Activated T-cell treated with anti-CD3 and anti-CD28 coated beads, Interleukin-2, amount 50 U/mL, for 72 hours (primary cell): Measurements from ENCODE around the gene KDSR. TPM values are rescaled to one million over a fixed set of nuclear protein-coding genes. Genes with fewer than 3 reads are reported as not detected.

Experiments used
- ATAC-seq, 2 donors: fragments of 150-1000 bp; cut with Tn5 transposase; replicated peaks in 1 of 2; 2 replicates each; pipeline ENCODE4 v1.10.0; 2021; ENCODE audit warnings: moderate library complexity in 2 of 2, mild to moderate bottlenecking in 1 of 2
- DNase-seq, 2 donors: peaks; one replicate each; pipeline ENCODE4 v3.0.0; 2021 to 2022; ENCODE audit warnings: mixed read lengths in 1 of 2
- H3K27ac Mint-ChIP-seq: one replicate; pipeline ENCODE4 v1.8.0; 2022; ENCODE audit warnings: mild to moderate bottlenecking, moderate library complexity, mixed read lengths
- H3K27me3 Mint-ChIP-seq: one replicate; pipeline ENCODE4 v1.8.0; 2022; ENCODE audit warnings: low read depth, mixed read lengths
- H3K36me3 Mint-ChIP-seq, 2 donors: one replicate each; pipeline ENCODE4 v1.8.0; 2022; ENCODE audit warnings: mixed read lengths in 2 of 2, mild to moderate bottlenecking in 1 of 2; ENCODE audit not compliant: insufficient read depth in 2 of 2
- H3K4me1 Mint-ChIP-seq: one replicate; pipeline ENCODE4 v1.8.0; 2022; ENCODE audit warnings: low read depth, mixed read lengths
- H3K4me3 Mint-ChIP-seq, 2 donors: one replicate each; pipeline ENCODE4 v1.8.0; 2022; ENCODE audit warnings: mild to moderate bottlenecking in 2 of 2, mixed read lengths in 2 of 2, moderate library complexity in 2 of 2
- H3K9me3 Mint-ChIP-seq, 2 donors: one replicate each; pipeline ENCODE4 v1.8.0; 2022; ENCODE audit warnings: mixed read lengths in 2 of 2
- total RNA-seq, 2 donors: library from RNA; stranded (reverse); gene quantifications; one replicate each; pipeline ENCODE4 v1.2.3, GENCODE V29; 2022

KDSR gene
- total RNA-seq, 2 donors from 2014 or later, result 69.6 to 81.0 TPM

DNA sequence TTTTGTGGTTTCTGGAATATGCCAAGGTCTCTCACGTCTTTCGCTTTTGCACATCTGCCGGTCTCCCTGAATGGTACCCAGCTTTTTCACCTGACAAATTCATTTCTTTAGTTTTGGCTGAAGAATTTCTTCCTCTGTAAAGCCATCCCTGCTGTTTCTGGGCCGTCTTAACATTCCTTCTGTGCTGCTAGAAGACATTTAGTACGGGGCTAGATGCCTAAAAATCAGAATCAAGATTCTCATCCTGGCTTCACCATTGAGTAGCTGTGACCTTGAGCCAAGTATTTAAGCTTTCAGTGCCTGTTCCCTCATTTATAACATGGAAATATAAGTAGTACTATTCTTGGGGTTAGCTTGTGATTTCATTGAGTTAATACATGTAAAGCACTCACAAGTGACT, 41.0 kb downstream of the KDSR start:
- no peak overlapping the region for H3K4me3 Mint-ChIP-seq
- H3K27ac Mint-ChIP-seq, result peak overlapping the region; percentile 41
- ATAC-seq (no peak), DNase-seq (no peak)
- no peaks in the 10 kb centered on the region for H3K9me3 Mint-ChIP-seq
- no peaks in the 10 kb centered on the region for H3K27me3 Mint-ChIP-seq
- peaks cover 24% of the 10 kb centered on the region for H3K4me1 Mint-ChIP-seq
- H3K36me3 Mint-ChIP-seq, result peaks cover under 1 to 4% of the 10 kb centered on the region in 2 donors

DNA sequence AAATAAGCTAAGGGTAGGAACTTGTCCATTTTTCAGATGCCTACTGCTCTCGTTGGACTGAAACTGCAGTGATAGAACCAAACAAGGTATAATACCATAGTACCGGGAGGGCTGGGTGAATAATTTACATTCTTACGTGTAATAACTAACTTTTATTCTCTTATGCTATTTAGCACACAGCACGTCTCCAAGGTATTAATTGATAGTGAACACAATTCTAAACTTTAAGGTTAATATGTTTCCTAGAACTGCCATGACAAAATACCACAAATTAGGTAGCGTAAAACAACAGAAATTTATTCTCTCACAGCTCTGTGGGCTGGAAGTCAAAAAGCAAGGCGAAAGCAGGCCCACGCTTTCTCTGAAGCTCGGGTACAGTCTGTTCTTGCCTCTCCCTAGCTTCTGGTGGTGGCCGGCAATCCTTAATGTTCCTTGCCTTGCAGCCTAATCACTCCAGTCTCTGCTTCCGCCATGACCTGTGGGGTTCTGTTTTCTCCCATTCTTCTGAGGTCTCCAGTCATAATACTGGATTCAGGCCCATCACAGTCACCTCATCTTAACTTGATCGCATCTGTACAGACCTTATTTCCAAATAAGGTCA, 41.8 kb downstream of the KDSR start:
- Mint-ChIP-seq H3K4me3 (no peak overlapping the region), H3K27me3 (no peaks in the 10 kb centered on the region), H3K4me1 (peaks cover 27% of the 10 kb centered on the region), H3K9me3 (no peaks in the 10 kb centered on the region), H3K27ac (no peak overlapping the region), H3K36me3 (peaks cover 0 to under 1% of the 10 kb centered on the region in 2 donors)
- DNase-seq (no peak), ATAC-seq (no peak)

DNA sequence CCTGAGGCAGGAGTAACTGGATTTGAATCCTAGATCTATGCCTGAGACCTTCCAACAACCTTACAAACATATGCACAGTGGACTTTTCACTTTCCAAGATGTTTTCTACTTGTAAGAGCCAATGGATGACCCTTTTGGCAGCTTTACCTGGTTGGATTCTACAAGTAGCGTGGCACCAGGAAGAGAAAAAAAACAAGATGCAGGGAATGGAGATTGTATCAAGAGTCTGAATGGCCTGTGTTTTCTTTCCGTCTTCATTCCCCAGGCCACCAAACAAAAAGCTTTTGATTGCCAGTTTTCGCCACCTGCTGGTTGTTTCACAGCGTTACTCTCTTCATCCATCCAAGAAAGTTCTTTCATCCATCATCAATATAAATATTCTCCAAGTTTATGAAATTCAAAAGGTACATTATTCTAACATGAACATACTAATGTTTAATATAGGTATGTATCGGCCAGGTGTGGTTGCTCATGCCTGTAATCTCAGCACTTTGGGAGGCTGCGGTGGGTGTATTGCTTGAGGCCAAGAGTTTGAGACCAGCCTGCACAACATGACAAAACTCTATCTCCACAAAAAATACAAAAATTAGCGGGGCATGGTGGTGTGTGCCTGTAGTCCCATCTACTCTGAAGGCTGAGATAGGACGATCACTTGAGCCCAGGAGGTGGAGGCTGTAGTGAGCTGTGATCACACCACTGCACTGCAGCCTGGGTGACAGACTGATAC, 43.9 kb downstream of the KDSR start:
- peaks cover 7% of the 10 kb centered on the region in 2 donors for H3K36me3 Mint-ChIP-seq
- H3K27ac Mint-ChIP-seq, result no peak overlapping the region
- no peak for ATAC-seq
- no peaks in the 10 kb centered on the region for H3K27me3 Mint-ChIP-seq
- H3K4me1 Mint-ChIP-seq, result peaks cover 27% of the 10 kb centered on the region
- H3K4me3 Mint-ChIP-seq, result peak overlapping the region in 1 of 2 donors; percentile 5
- no peaks in the 10 kb centered on the region for H3K9me3 Mint-ChIP-seq
- DNase-seq, result peak; percentile 57 to 58

DNA sequence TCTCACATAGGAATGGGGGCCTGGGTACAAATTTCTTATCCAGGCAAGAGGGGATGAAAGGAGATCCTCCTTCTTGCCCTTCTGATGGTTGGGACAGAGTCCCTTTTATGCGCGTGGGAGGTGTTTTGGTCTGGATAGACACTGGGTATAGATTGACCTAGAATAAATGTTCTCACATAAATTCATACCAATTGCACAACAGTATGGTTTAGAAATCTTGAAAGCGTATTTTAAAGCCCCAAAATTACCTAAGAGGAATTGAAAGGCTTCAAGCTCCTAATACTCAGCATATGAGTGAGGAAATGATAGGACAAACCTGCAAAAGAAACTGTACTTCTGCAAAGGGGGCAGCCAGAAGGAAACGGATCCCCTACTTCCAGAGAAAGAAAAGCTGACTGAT, 44.8 kb downstream of the KDSR start:
- ATAC-seq (no peak), DNase-seq (no peak)
- Mint-ChIP-seq H3K27ac (no peak overlapping the region), H3K27me3 (no peaks in the 10 kb centered on the region), H3K9me3 (no peaks in the 10 kb centered on the region), H3K36me3 (peaks cover 9 to 13% of the 10 kb centered on the region in 2 donors), H3K4me3 (peak overlapping the region in 1 of 2 donors; percentile 54), H3K4me1 (peaks cover 27% of the 10 kb centered on the region)

DNA sequence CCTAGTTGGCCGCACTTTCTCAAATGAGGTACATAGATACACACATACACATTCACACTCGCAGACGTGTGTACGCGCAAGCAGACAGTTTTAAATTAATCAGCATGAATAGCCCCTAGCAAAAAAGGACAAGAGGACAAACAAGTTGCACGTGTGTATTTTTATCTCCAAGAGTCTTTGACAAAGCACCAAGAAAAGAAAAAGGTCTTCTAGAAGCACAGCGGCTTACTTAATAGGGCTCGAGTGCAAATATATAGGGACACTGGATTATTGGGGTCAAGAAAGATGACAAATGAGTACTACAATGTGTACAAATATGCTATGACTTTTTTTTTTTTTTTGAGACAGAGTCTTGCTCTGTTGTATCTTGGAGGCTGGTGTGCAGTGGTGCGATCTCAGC, 45.7 kb downstream of the KDSR start:
- H3K4me3 Mint-ChIP-seq, result peak overlapping the region; percentile 88 to 89
- peak overlapping the region; percentile 29 for H3K27ac Mint-ChIP-seq
- no peaks in the 10 kb centered on the region for H3K9me3 Mint-ChIP-seq
- peaks cover 27% of the 10 kb centered on the region for H3K4me1 Mint-ChIP-seq
- no peaks in the 10 kb centered on the region for H3K27me3 Mint-ChIP-seq
- ATAC-seq, result no peak
- DNase-seq, result no peak
- peaks cover 15 to 16% of the 10 kb centered on the region in 2 donors for H3K36me3 Mint-ChIP-seq

DNA sequence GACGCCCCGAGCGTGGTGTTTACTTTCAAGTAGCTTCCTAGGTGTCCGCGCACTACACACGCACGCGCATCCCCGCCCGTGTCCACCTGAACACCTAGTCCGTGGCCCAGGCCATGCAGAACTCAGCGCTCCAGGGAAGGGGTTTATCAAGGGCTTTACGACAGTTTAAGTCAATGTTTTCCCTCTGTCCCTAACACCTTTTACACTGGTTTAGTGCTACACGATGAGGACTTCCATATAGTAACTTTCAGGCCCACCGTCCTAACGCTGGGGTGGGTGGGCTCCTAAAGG, 46.1 kb downstream of the KDSR start:
- Mint-ChIP-seq H3K36me3 (peaks cover 15 to 19% of the 10 kb centered on the region in 2 donors), H3K9me3 (no peaks in the 10 kb centered on the region), H3K27me3 (no peaks in the 10 kb centered on the region), H3K4me3 (peak overlapping the region; percentile 88 to 89), H3K27ac (peak overlapping the region; percentile 29), H3K4me1 (peaks cover 27% of the 10 kb centered on the region)
- ATAC-seq (no peak), DNase-seq (no peak)

DNA sequence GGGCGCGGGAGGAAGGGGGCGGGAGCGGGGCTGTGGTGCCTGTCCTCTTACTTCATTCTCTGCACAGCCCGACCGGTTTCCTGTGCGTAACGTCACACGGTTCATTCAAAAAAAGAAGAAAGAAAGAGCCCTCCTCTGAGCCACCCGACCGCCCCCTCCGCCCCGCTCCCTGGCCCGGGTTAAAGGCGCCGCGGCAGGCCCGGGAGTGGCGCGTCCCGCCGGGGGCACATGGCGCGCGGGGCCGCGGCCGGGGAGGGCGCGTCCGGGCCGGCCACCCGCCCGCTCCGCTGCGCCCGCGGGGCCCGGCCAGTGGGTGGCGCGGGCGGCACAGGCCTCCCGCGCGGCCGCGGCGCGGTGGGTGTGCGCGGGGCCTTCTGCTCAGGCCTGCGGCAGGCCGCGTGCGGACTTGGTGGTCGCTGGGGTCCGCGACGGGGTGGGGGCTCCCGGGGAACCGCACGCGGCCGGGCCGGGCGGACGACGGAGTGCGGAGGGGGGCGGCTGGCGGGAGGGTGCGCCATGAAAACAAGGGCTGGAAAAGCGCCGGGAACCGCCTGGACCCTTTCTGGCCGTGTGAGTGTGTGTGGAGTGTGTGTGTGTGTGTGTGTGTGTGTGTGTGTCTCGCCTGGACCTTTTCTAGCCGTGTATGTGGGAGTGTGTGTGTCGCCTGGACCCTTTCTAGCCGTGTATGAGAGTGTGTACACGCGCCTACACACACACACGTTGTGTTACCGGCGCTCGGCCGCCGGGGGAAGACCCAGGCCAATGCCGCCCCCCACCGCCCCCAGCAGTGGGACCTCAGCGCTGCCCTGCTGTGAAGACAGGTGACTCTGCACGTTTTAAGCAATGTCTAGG, 46.7 kb downstream of the KDSR start:
- Mint-ChIP-seq H3K4me3 (peak overlapping the region; percentile 88 to 89), H3K36me3 (peaks cover 17 to 21% of the 10 kb centered on the region in 2 donors), H3K27me3 (no peaks in the 10 kb centered on the region), H3K9me3 (no peaks in the 10 kb centered on the region), H3K27ac (peak overlapping the region; percentile 82), H3K4me1 (peaks cover 27% of the 10 kb centered on the region)
- ATAC-seq (peak; percentile 81), DNase-seq (peak; percentile 86 to 90)

DNA sequence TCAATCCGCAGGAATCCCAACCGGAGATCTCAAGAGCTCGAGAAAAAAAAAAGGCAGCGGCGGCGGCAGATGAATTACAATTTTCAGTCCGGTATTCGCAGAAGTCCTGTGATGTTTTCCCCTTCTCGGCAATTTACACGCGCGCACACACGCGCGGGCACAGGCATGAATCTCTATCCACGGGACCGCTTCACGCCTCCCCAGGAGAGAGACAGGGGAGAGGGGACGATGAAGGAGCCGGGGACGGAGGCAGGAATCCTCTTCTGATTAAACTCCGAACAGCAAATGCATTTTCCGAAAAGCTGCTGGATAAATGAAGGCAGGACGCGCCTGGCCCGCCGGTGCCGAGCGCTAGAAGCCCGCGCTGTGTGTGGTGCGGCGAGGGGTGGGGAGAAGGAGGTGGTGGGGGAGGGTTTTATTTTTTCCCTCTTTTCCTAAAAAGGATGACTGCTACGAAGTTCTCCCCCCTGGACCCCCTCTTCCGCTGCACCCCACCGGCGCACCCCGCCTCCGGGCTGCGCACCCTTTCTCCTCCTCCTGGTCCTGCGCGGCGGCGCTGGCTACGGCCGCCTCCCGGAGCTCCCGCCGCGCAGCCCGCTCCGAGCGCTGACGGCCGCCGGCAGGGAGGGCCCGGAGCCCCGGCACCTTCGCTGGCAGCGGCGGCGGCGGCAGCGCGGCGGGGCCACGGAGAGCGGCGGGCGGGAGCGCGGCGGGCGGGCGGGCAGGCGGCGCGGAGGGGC, 47.5 kb downstream of the KDSR start, which contains the start of gene BCL2:
BCL2 (minus strand) TSS at position 387 of the 740 bp plus-strand sequence.
- H3K27ac Mint-ChIP-seq, result peak within 1 kb of the TSS; percentile 98
- no peaks in the 10 kb centered on the region for H3K27me3 Mint-ChIP-seq
- H3K9me3 Mint-ChIP-seq, result no peaks in the 10 kb centered on the region
- peak within 1 kb of the TSS; percentile 96 to 99 for H3K4me3 Mint-ChIP-seq
- peaks cover 32% of the 10 kb centered on the region for H3K4me1 Mint-ChIP-seq
- peak; percentile 4 to 12 for ATAC-seq
- DNase-seq, result peak in 1 of 2 donors; percentile 36
- peaks cover 21 to 23% of the 10 kb centered on the region in 2 donors for H3K36me3 Mint-ChIP-seq

DNA sequence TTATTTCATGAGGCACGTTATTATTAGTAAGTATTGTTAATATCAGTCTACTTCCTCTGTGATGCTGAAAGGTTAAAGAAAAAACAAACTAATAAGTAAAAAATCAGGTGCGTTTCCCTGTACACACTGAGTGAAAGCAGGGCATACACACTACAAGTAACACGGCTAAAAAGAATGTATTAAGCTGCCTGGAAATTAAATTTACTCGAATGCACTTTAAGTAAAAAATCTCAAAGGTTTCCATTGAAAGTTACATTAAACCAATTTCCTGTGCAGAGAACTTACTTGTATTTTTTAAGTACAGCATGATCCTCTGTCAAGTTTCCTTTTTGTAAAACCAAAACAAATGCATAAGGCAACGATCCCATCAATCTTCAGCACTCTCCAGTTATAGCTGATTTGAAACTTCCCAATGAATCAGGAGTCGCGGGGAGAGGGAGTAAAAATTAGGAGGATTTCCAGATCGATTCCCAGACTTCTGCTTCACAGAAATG, 48.1 kb downstream of the KDSR start:
- H3K27ac Mint-ChIP-seq, result peak overlapping the region; percentile 98
- no peaks in the 10 kb centered on the region for H3K27me3 Mint-ChIP-seq
- DNase-seq (no peak), ATAC-seq (no peak)
- peaks cover 38% of the 10 kb centered on the region for H3K4me1 Mint-ChIP-seq
- no peaks in the 10 kb centered on the region for H3K9me3 Mint-ChIP-seq
- peaks cover 26 to 29% of the 10 kb centered on the region in 2 donors for H3K36me3 Mint-ChIP-seq
- peak overlapping the region; percentile 96 to 99 for H3K4me3 Mint-ChIP-seq

DNA sequence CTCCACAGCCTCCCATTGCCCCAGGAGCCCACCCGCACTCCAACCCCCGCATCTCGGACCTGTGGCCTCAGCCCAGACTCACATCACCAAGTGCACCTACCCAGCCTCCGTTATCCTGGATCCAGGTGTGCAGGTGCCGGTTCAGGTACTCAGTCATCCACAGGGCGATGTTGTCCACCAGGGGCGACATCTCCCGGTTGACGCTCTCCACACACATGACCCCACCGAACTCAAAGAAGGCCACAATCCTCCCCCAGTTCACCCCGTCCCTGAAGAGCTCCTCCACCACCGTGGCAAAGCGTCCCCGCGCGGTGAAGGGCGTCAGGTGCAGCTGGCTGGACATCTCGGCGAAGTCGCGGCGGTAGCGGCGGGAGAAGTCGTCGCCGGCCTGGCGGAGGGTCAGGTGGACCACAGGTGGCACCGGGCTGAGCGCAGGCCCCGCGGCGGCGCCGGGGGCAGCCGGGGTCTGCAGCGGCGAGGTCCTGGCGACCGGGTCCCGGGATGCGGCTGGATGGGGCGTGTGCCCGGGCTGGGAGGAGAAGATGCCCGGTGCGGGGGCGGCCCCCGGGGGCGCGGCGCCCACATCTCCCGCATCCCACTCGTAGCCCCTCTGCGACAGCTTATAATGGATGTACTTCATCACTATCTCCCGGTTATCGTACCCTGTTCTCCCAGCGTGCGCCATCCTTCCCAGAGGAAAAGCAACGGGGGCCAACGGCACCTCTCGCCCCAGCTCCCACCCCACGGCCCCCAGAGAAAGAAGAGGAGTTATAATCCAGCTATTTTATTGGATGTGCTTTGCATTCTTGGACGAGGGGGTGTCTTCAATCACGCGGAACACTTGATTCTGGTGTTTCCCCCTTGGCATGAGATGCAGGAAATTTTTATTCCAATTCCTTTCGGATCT, 48.8 kb downstream of the KDSR start:
- Mint-ChIP-seq H3K4me1 (peaks cover 42% of the 10 kb centered on the region), H3K4me3 (peak overlapping the region; percentile 96 to 99), H3K27me3 (no peaks in the 10 kb centered on the region), H3K27ac (peak overlapping the region; percentile 98), H3K36me3 (peaks cover 27 to 32% of the 10 kb centered on the region in 2 donors), H3K9me3 (no peaks in the 10 kb centered on the region)
- DNase-seq (peak; percentile 93), ATAC-seq (peak; percentile 74)

DNA sequence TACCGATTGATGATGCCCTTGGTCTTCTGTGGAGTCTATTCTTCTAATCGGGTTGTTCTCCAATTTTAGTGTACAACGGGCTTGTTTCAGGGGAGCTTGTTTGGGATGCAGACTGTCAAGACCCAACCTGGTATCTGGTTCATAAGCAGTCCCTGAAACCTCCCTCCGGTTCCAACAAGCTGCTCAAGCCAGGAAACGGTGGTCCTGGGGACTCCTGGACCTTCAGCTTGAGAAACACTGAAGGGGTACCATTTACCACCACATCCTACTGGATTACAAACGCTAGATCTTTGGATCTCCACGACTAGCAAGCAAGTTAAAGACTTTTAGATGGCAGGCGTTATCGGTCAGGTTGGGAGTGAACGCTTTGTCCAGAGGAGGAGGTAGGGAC, 49.5 kb downstream of the KDSR start:
- Mint-ChIP-seq H3K27ac (peak overlapping the region; percentile 96), H3K4me1 (peaks cover 42% of the 10 kb centered on the region)

More for the DNA sequence above, 49.5 kb downstream of the KDSR start:
- H3K27me3 Mint-ChIP-seq, result no peaks in the 10 kb centered on the region
- H3K36me3 Mint-ChIP-seq, result peaks cover 27 to 32% of the 10 kb centered on the region in 2 donors
- peak overlapping the region; percentile 96 to 99 for H3K4me3 Mint-ChIP-seq
- no peak for ATAC-seq
- no peak for DNase-seq
- H3K9me3 Mint-ChIP-seq, result no peaks in the 10 kb centered on the region
